ENCODE measurements around the gene DAPL1. TPM values are rescaled to one million over a fixed set of nuclear protein-coding genes. Genes with fewer than 3 reads are reported as not detected.

Gene DAPL1
- total RNA-seq, 2 experiments from 2014 or later = not detected

Other genes starting within 250 kb of the DAPL1 start
- under 1 TPM; 0.37 to 0.55 TPM for gene TANC1, start 173.3 kb downstream of the DAPL1 start, total RNA-seq

Measured in activated CD8-positive, alpha-beta T cell treated with anti-CD3 and anti-CD28 coated beads, Interleukin-2, amount 10 ng/mL, durations not matched to agents 7 days and 5 days (primary cell).